ENCODE data around the gene FGD4.
"Not testable (repeated sequence)": the region's sequence is repeated elsewhere in the genome, so short reads cannot be mapped to it uniquely, and the experiment has no call there.

- not testable (repeated sequence) for TF ChIP-seq CTCF (IDR thresholded peaks at IDR 0.05); POLR2A (IDR thresholded peaks at IDR 0.05; ENCODE audit: low read depth); EP300 (IDR thresholded peaks at IDR 0.05); POLR2AphosphoS5 (IDR thresholded peaks at IDR 0.05)
These were observed 163.1 kb downstream of the FGD4 start for GRCh38 chr12:32562413-32562812.
